Fibroblast of gingiva (primary cell): ENCODE measurements around the gene PPFIA1.
A peak's percentile ranks its signal among the peaks of the same experiment; 100 is the strongest.
"Not testable (repeated sequence)": the region's sequence is repeated elsewhere in the genome, so short reads cannot be mapped to it uniquely, and the experiment has no call there.

ENCODE experiments used
- DNase-seq: peaks from one replicate; pipeline ENCODE4 v3.0.0-alpha.2; 2011; ENCODE audit warnings: low read depth

Gene PPFIA1

DNA sequence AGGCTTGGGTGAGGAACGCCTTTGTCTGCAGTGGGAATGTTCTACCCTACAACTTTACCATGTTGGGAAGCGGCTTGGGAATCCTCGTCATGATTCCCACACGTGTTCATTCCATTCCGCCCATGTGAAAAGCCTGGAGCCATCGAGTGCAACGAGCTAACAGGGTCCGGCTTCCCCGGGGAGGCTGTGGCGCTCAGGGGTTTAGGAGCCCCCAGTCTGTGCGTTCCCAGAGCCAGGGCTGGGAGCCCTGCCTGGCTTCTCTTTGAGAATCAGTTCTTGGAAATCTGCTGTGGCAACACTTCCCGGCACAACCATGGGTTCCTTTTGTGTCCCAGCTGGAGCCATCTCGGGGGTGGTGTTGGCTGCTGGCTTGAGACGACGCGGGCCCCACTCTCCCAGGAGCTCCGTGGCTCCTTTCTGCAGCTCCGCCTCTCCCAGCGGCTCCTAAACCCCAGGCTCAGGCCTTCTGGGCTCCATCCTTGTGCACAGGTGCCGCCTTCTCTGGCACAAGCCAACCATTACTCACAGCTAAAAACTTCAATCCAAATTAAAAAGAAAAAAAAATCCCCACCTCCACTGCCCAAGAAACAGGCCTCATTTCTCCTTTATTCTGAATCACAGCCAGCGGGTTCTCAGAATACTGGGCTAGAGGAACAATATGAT is 18.7 kb upstream of the PPFIA1 start:
- no peak for DNase-seq

DNA sequence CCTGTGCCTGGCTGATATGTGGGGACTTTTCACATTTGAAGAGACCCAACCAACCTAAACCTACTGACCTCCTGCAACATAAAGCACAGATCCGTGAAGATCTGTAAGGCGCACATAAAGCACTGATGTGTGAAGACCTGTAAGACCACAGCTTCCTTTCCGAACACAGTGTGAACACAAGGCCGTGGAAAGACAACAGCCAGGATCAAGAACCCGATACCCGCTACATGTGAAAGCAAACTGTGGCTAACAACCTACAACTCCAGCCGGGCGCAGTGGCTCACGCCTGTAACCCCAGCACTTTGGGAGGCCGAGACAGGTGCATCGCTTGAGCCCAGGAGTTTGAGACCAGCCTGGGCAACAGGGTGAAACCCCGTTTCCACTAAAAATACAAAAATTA is 17.6 kb upstream of the PPFIA1 start:
- DNase-seq: no peak

DNA sequence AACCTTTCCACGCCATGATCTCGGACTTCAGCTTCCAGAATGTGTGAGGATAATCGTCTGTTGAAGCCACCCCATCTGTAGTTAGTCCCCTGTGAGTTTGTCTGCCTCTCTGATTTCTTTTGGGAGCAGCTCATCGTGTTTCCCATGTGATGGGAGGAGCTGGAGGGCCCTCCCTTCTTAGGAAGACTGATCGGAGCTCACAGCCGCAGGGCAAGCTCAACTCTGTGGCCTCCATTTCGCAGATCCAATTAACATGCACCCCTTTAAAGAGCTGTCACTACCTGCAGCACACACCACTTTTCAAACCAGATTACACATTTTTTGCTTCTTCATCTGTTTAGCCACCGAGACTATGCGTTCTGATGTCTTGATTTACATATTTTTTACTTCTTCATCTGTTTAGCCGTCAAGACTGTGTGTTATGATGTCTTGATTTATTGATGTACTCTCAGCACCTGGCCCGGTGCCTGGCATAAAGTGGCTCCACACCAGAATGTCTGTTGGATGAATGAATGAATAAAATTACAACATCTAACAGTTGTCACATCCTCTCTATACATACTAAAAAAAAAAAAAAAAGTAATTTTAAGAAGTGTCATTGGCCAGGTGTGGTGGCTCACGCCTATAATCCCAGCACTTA is 14.9 kb upstream of the PPFIA1 start:
- no peak for DNase-seq

DNA sequence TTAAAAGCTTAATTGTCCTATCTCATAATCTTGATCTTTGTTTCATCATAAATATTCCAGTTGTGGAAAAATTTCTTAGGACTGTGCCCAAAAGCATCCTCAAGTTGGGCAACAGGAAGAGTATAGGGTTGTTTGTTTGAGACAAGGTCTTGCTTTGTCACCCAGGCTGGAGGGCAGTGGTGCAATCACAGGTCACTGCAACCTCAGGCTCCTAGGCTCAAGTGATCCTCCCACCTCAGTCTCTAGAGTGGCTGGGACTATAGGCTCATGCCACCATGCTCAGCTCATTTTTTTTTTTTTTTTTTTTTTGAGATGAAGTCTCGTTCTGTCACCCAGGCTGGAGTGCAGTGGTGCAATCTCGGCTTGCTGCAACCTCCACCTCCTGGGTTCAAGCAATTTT is 11.4 kb upstream of the PPFIA1 start:
- DNase-seq: not testable (repeated sequence)

DNA sequence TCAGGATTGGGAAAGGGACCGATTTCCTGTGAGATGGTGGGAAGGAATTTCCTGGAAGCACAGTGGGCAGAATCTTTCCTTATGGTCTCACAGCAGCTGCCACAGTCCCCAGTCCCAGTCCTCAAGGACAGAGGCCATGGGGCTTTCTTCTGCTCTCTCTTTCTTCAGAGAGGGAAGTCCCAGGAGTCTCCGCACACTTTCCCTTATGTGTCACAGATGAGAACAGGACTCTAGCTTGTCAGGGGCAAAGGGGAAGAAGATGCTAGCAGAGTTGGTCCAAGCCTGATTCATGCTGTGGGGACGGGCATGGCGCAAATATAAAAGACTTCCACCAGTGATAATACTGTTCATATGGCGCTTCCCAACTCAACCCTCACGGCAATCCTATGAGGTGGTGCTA is 7.5 kb upstream of the PPFIA1 start:
- no peak for DNase-seq

DNA sequence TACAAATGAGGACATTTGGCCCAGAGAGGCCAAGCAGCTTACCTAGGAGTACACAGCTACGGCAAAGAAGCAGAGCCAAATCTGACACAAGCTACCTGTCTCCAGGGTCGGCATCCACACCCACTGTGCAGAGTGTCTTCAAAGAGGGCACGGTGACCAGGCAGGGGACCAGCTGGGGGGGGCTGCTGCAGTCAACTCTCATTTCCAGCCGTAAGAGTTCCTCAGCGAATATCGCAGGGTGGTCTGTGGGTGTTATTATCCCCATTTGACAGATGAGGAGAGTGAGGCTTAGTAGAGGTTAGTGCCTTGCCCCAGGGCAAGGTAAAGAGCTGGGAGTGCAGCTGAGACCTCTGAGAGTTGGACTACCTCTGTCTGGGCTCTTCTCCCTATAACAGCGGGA is 7.1 kb upstream of the PPFIA1 start:
- no peak for DNase-seq

DNA sequence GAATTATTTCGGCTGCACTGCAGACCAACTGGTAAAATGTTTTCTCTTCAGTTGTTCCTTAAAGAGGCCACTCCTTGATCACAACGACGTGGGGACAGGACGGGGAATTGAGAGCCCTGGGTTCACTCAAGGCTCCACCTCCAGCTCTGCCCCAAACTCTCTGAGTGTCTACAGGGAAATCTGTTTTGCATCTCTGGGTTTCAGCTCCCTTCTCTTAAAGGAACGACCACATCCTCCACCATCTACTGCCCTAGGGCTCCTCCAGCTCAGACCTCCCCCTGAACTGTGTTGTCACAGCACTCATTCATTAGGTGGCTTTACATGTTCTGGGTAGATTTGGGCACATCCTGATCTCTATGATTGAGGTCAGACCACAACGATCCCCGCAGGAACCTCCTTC is 5.1 kb upstream of the PPFIA1 start:
- no peak for DNase-seq

DNA sequence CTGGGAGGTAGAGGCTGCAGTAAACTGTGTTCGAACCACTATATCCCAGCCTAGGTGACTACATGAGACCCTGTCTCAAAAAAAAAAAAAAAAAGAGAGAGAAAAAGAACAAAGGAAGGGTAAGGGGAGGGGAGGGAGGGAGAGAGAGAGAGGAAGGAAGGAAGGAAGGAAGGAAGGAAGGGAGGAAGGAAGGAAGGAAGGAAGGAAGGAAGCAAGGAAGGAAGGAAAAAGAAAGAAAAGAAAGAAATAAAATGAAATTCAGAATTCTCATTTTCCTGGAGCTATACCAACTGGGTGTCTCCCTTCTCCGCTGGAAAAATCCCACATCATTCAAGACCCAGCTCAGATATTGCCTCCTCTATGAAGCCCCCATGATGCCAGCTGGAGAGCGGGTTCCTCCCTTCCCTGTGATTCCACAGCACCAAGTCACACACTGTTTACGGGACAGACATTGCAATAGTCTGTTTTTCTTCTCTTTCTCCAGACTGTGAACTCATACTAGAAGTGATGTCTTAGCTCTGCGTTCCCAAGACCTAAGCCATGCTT is 3.0 kb upstream of the PPFIA1 start:
- DNase-seq: no peak

DNA sequence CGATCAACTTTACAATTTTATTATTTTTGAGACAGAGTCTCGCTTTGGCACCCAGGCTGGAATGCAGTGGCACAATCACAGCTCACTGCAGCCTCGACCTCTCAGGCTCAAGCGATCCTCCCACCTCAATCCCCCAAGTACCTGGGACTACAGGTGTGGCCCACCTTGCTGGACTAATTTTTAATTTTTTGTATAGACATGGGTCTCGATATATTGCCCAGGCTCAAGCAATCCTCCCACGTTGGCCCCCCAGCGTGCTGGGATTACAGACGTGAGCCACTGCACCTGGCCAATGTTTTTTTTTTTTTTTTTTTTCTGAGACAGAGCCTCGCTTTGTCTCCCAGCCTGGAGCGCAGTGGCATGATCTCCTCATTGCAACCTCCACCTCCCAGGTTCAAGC is 2.0 kb upstream of the PPFIA1 start:
- no peak for DNase-seq

DNA sequence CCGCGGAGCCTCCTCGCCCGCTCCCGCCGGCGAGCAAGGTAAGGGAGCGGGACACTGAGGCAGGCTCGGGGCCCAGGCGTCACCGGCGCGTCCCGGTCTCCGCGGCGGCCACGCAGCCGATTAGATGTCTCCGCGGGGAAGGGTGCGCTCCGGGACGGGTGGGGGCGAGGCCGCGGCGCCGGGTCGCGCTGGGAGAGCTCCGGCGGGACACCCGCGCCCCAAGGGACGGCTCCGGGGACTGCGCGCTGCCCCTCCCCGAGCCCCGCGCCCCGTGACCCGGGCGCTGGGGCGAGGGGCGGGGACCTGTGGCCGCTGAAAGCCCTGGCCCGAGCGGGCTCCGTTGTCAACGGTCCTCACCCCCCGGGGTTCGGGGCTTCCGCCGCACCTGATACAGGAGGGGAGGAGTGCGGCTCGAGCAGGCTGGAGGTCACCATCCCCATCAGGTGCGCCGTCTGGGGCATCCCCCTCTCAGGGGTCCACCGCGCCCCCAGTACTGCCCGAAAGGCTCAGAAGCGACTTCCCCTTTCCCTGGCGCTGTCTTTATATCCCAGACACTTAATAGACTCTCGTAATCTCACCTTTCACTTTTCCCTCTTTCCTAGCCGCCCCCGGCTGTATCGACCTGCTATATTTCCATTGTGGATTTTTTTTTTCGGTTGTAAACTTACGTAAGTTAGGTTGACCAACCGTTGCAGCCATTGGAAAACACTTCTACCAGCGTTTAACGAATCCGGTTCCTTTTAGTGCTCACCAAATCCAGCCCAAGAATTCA is 573 bp downstream of the PPFIA1 start:
- peak; percentile 41 for DNase-seq

DNA sequence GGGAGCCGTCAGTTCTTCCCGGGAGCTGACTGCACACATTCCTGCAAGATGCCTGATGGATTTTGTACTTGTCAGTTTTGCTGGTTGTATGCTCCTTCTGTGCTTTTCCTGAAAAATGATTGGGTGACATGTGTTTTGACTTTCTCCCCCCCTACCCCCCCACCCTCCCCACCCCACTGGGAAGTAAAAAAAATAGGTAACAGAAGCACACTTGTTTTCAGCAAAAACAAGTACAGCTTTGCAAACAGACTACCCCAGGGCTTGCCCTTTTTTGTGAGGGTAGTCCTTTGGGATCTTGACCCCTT is 1.1 kb downstream of the PPFIA1 start:
- no peak for DNase-seq

DNA sequence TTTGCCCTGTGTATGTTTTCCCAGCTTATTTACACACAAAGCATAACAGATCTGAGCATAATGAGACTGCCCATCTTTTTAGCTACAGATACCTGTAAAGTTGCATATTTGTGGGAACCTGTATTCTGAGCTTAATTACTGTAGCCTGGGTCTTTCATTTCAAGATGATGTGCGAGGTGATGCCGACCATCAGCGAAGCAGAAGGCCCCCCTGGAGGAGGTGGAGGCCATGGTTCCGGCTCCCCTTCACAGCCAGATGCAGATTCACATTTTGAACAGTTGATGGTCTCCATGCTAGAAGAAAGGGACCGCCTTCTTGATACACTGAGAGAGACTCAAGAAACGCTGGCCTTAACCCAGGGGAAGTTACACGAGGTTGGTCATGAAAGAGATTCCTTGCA is 1.5 kb downstream of the PPFIA1 start:
- no peak for DNase-seq

DNA sequence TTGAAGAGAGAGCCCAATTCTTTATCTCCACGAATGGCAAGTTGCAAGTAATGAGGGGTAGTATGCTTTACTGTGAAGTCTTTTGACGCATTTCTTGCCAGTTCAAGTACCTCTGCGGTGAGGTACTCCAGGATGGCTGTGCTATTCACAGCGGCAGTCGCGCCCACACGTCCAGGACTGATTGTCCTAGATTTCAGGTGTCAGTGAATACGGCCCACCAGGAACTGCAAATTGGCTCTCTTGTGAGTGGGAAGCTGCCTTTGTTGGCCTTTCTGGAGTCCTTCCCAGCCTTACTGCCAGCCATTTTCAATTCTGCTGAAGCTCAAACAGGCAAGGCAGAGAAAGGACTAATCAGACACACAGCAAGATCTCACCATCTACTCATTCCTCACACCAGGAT is 8.5 kb downstream of the PPFIA1 start:
- DNase-seq: no peak

DNA sequence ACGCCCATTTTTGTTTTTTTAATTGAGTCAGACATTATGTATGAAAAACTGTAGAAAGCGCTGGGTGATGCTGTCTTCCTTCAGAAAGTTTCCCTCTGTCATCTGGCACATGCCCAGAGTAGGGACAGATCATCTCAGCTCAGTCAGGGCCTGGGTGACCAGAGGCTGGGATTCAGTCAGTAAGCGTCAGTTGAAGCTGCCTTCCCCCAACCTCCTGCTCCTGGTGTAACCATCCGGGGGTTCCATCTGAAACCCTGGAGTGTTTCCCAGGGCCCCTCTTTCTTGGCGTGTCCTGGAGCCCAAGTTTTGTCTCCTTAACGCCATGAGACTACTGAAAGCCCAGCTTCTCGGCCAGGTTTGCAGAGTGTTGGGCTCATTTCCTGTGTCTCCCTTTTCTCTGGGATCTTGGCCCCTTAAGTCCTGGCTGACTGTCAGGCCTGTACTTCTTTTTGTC is 10.7 kb downstream of the PPFIA1 start:
- peak; percentile 51 for DNase-seq

DNA sequence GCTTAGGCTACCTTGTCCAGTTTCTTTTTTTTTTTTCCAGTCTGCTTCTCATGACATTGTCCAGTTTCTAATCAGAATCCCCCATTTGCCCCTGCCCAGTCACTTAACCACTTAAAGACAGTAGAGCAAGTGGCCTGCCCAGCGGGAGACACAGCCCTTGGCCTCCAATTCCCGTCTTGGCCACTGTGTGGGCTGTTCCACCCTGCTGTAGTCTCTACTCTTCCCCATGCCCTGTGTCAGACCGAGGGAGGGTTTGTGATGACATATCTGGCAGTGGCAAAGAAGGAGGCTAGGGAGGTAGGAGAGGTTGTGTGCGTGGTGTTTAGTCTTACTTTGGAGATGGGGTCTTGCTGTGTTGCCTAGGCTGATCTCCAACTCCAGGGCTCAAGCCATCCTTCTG is 11.5 kb downstream of the PPFIA1 start:
- no peak for DNase-seq

DNA sequence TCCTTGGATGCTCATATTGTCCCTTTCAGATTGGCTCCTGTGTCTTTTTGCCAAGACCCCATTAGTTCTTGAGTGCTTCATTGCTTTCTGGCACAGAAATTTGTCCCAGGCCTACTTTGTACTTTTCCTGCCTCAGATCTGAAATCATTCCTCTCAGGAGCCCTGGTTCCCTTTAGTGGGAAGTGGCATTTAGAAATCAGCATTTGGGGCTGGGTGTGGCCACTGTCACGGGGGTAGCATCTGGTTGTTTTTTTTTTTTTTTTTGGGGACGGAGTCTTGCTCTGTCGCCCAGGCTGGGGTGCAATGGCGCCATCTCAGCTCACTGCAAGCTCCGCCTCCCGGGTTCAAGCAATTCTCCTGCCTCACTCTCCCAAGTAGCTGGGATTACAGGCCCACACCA is 18.2 kb downstream of the PPFIA1 start:
- no peak for DNase-seq

DNA sequence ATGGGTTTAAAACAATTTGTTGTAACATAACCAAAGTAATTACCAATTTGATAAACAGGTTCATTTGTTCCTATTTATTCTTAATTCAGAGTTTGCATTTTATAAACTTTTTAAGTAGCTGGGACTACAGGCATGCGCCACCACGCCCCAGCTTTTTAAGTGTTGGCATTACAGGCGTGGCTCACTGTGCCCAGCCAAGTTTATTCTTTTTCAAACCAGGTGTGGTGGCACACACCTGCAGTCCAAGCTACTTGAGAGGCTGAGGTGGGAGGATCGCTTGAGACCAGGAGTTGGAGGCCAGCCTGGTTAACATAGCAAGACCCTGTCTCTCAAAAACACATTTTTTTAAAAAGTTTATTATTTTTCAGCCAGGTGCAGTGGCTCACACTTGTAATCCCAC is 19.1 kb downstream of the PPFIA1 start:
- no peak for DNase-seq

DNA sequence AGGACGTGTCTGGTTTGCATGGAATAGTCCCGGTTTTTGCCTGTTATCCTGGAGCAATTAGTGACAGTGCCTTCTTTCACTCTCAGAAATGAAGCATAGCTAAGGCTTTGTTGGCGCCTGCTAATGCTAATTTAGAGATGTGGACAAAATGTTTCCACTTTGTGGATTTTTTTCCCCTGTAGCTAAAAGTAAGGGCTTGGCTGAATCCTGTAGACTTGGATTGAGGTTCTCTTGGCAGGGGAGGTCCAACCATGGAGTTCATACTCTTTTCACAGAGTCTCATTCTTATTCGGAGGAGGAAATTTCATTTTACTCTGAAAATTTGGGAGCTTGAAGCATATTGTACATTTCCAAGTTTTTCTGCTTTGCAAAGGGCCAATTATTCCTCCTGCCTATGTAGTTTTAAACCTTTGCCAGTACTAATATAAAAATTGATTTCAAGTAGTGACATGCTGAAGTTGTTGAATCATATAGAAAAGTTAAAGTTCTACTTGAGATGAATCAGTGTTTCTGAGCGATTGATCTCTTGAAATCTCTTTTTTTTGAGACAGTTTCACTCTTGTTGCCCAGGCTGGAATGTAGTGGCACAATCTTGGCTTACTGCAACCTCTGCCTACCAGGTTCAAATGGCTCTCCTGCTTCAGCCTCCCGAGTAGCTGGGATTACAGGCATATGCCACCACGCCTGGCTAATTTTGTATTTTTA is 20.0 kb downstream of the PPFIA1 start:
- DNase-seq: no peak

DNA sequence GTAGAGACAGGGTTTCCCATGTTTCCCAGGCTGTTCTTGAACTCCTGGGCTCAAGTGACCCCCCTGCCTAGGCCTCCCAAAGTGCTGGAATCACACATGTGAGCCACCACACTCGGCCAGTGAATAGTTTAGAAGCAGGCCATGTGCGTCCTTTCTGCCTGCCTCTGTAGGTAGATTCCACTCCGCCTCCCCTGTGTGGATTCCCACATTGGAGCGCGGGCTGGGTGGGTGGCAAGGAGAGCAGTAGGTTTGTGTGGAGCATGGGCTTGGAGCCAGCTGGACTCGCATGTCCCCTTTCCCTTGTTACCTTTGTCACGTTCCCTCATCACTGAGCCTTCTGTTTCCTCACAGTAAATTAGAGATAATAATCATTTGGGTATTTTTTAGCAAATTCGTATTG is 21.7 kb downstream of the PPFIA1 start:
- no peak for DNase-seq

DNA sequence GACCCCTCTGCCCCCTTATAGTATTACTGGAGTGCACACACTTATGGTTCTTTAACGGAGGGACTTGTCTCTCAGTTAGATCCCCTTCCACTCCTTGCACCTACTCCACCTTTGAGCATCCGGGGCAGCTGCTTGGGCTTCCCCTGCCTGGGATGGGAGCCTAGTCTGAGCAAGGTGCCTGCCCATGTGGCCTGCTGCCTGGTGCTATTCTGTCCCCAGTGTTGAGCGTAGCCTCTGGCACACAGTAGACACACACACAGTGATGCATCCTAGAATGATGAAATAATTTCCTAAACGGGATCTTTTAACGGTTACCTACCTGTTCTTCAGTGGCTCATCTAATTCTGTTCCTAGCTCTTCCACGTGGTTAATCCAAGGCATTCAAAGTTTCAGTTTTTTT is 22.4 kb downstream of the PPFIA1 start:
- DNase-seq: no peak

DNA sequence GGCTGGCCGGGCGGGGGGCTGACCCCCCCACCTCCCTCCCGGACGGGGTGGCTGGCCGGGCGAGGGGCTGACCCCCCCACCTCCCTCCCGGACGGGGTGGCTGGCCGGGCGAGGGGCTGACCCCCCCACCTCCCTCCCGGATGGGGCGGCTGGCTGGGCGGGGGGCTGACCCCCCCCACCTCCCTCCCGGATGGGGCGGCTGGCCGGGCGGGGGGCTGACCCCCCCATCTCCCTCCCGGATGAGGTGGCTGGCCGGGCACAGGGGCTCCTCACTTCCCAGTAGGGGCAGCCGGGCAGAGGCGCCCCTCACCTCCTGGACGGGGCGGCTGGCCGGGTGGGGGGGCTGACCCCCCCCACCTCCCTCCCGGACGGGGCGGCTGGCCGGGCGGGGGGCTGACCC is 24.7 kb downstream of the PPFIA1 start:
- not testable (repeated sequence) for DNase-seq

DNA sequence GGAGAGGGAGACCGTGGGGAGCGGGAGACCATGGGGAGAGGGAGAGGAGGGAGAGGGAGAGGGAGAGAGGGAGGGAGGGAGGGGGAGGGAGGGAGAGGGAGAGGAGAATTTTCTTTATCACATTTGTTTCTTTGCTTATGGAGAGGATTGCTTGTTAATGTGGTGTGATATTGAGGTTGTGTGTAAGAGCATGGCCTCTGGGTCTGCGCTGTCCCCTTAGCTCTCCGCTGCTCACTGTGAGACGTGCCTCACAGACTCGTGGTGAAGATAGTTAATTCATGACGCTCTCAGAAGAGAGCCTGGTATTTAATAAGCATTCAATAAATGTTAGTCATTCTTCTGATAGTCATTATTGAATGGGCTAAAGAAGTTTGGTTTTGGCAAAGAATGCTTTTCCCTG is 26.2 kb downstream of the PPFIA1 start:
- DNase-seq: no peak

DNA sequence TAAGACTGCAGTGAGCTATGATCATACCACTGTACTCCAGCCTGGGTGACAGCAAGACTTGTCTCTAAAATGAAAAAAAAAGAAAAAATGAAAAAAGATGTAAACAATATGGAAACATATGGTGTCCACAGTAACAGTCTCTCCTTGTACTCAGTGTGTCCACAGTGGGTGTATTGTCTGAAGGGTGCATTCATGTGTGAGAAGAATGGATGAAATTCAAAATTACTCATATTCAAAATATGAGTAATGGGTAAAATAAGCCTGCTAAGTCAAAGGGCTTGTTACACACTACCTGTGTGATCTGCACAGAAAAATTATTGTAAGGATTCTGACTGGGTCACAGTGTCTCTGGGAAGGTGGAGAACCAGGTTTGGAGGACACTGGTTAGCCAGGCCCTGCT is 26.9 kb downstream of the PPFIA1 start:
- no peak for DNase-seq
